ENCODE results near the gene ZFP36. TPM values are rescaled to one million over a fixed set of nuclear protein-coding genes. Genes with fewer than 3 reads are reported as not detected.
A peak's percentile ranks its signal among the peaks of the same experiment; 100 is the strongest.

Gene ZFP36
- polyA plus RNA-seq, 2 donors = 249 to 382 TPM

GRCh38 chr19:39405261-39405957 is 1.2 kb upstream of the ZFP36 start:
- Histone ChIP-seq H3K27ac (ENCODE audit: low read depth in 2 of 2, low read length in 1 of 2) (peak overlapping the region; percentile 99 to 100), H3K27me3 (ENCODE audit: control insufficient read depth in 1 of 2, insufficient read depth in 2 of 2, low read length in 2 of 2) (no peaks in the 10 kb centered on the region), H3K9me3 (ENCODE audit: control insufficient read depth in 2 of 2, insufficient read depth in 1 of 2, low read depth in 1 of 2, low read length in 1 of 2) (no peaks in the 10 kb centered on the region), H3K36me3 (ENCODE audit: control insufficient read depth in 2 of 2, insufficient read depth in 2 of 2, low read length in 1 of 2) (peaks cover 7 to 11% of the 10 kb centered on the region in 2 donors), H3K4me3 (ENCODE audit: low read depth in 1 of 2, low read length in 2 of 2) (peak overlapping the region; percentile 15 to 94), H3K4me1 (ENCODE audit: control insufficient read depth in 2 of 2, insufficient read depth in 2 of 2, low read length in 1 of 2) (peaks cover 0 to 13% of the 10 kb centered on the region in 2 donors)
- WGBS, 2 donors = 82 to 88% methylated on average over 17 of the region's 17 CpGs

GRCh38 chr19:39405958-39406655 is 540 bp upstream of the ZFP36 start:
- 9 to 10% methylated on average over 22 of the region's 22 CpGs for WGBS, 2 donors
- Histone ChIP-seq H3K36me3 (ENCODE audit: control insufficient read depth in 2 of 2, insufficient read depth in 2 of 2, low read length in 1 of 2) (peaks cover 7 to 11% of the 10 kb centered on the region in 2 donors), H3K9me3 (ENCODE audit: control insufficient read depth in 2 of 2, insufficient read depth in 1 of 2, low read depth in 1 of 2, low read length in 1 of 2) (no peaks in the 10 kb centered on the region), H3K27ac (ENCODE audit: low read depth in 2 of 2, low read length in 1 of 2) (peak overlapping the region; percentile 99 to 100), H3K27me3 (ENCODE audit: control insufficient read depth in 1 of 2, insufficient read depth in 2 of 2, low read length in 2 of 2) (no peaks in the 10 kb centered on the region), H3K4me3 (ENCODE audit: low read depth in 1 of 2, low read length in 2 of 2) (peak overlapping the region; percentile 52 to 94), H3K4me1 (ENCODE audit: control insufficient read depth in 2 of 2, insufficient read depth in 2 of 2, low read length in 1 of 2) (peaks cover 0 to 17% of the 10 kb centered on the region in 2 donors)

GRCh38 chr19:39407410-39407659 is 688 bp downstream of the ZFP36 start:
- 0% methylated on average over 14 of the region's 14 CpGs for WGBS, 2 donors
- H3K27me3 ChIP-seq (ENCODE audit: control insufficient read depth in 1 of 2, insufficient read depth in 2 of 2, low read length in 2 of 2) = no peaks in the 10 kb centered on the region
- peaks cover 0 to 9% of the 10 kb centered on the region in 2 donors for H3K4me1 ChIP-seq (ENCODE audit: control insufficient read depth in 2 of 2, insufficient read depth in 2 of 2, low read length in 1 of 2)
- H3K4me3 ChIP-seq (ENCODE audit: low read depth in 1 of 2, low read length in 2 of 2) = peak overlapping the region; percentile 94
- peak overlapping the region; percentile 99 to 100 for H3K27ac ChIP-seq (ENCODE audit: low read depth in 2 of 2, low read length in 1 of 2)
- H3K36me3 ChIP-seq (ENCODE audit: control insufficient read depth in 2 of 2, insufficient read depth in 2 of 2, low read length in 1 of 2) = peaks cover 7 to 11% of the 10 kb centered on the region in 2 donors
- no peaks in the 10 kb centered on the region for H3K9me3 ChIP-seq (ENCODE audit: control insufficient read depth in 2 of 2, insufficient read depth in 1 of 2, low read depth in 1 of 2, low read length in 1 of 2)

GRCh38 chr19:39407660-39408391 is 1.2 kb downstream of the ZFP36 start:
- H3K4me1 ChIP-seq (ENCODE audit: control insufficient read depth in 2 of 2, insufficient read depth in 2 of 2, low read length in 1 of 2) = peaks cover 0 to 7% of the 10 kb centered on the region in 2 donors
- no peaks in the 10 kb centered on the region for H3K9me3 ChIP-seq (ENCODE audit: control insufficient read depth in 2 of 2, insufficient read depth in 1 of 2, low read depth in 1 of 2, low read length in 1 of 2)
- peak overlapping the region; percentile 99 to 100 for H3K27ac ChIP-seq (ENCODE audit: low read depth in 2 of 2, low read length in 1 of 2)
- WGBS, 2 donors = 3 to 6% methylated on average over 40 of the region's 40 CpGs
- peaks cover 7 to 11% of the 10 kb centered on the region in 2 donors for H3K36me3 ChIP-seq (ENCODE audit: control insufficient read depth in 2 of 2, insufficient read depth in 2 of 2, low read length in 1 of 2)
- no peaks in the 10 kb centered on the region for H3K27me3 ChIP-seq (ENCODE audit: control insufficient read depth in 1 of 2, insufficient read depth in 2 of 2, low read length in 2 of 2)
- H3K4me3 ChIP-seq (ENCODE audit: low read depth in 1 of 2, low read length in 2 of 2) = peak overlapping the region; percentile 94

GRCh38 chr19:39408392-39409207 is 2.0 kb downstream of the ZFP36 start:
- Histone ChIP-seq H3K27me3 (ENCODE audit: control insufficient read depth in 1 of 2, insufficient read depth in 2 of 2, low read length in 2 of 2) (no peaks in the 10 kb centered on the region), H3K27ac (ENCODE audit: low read depth in 2 of 2, low read length in 1 of 2) (peak overlapping the region; percentile 99 to 100), H3K4me3 (ENCODE audit: low read depth in 1 of 2, low read length in 2 of 2) (peak overlapping the region; percentile 94), H3K36me3 (ENCODE audit: control insufficient read depth in 2 of 2, insufficient read depth in 2 of 2, low read length in 1 of 2) (peaks cover 7 to 11% of the 10 kb centered on the region in 2 donors), H3K4me1 (ENCODE audit: control insufficient read depth in 2 of 2, insufficient read depth in 2 of 2, low read length in 1 of 2) (peaks cover 0 to 7% of the 10 kb centered on the region in 2 donors), H3K9me3 (ENCODE audit: control insufficient read depth in 2 of 2, insufficient read depth in 1 of 2, low read depth in 1 of 2, low read length in 1 of 2) (no peaks in the 10 kb centered on the region)
- WGBS, 2 donors = 9 to 24% methylated on average over 20 of the region's 20 CpGs

- H3K4me3 ChIP-seq (ENCODE audit: low read depth in 1 of 2, low read length in 2 of 2) = peak overlapping the region; percentile 43 to 94
- no peaks in the 10 kb centered on the region for H3K27me3 ChIP-seq (ENCODE audit: control insufficient read depth in 1 of 2, insufficient read depth in 2 of 2, low read length in 2 of 2)
- peak overlapping the region; percentile 100 for H3K27ac ChIP-seq (ENCODE audit: low read depth in 2 of 2, low read length in 1 of 2)
- peaks cover 0 to 7% of the 10 kb centered on the region in 2 donors for H3K4me1 ChIP-seq (ENCODE audit: control insufficient read depth in 2 of 2, insufficient read depth in 2 of 2, low read length in 1 of 2)
- WGBS, 2 donors = 0 to 1% methylated on average over 51 to 52 of the region's 52 CpGs
- H3K9me3 ChIP-seq (ENCODE audit: control insufficient read depth in 2 of 2, insufficient read depth in 1 of 2, low read depth in 1 of 2, low read length in 1 of 2) = no peaks in the 10 kb centered on the region
- H3K36me3 ChIP-seq (ENCODE audit: control insufficient read depth in 2 of 2, insufficient read depth in 2 of 2, low read length in 1 of 2) = peaks cover 7 to 11% of the 10 kb centered on the region in 2 donors
These were observed 2.8 kb downstream of the ZFP36 start for GRCh38 chr19:39409208-39410016.

GRCh38 chr19:39410017-39410830 is 3.6 kb downstream of the ZFP36 start:
- WGBS, 2 donors = 2 to 3% methylated on average over 31 to 35 of the region's 35 CpGs
- H3K4me1 ChIP-seq (ENCODE audit: control insufficient read depth in 2 of 2, insufficient read depth in 2 of 2, low read length in 1 of 2) = peaks cover 4 to 7% of the 10 kb centered on the region in 2 donors
- H3K36me3 ChIP-seq (ENCODE audit: control insufficient read depth in 2 of 2, insufficient read depth in 2 of 2, low read length in 1 of 2) = peaks cover 7 to 11% of the 10 kb centered on the region in 2 donors
- no peaks in the 10 kb centered on the region for H3K27me3 ChIP-seq (ENCODE audit: control insufficient read depth in 1 of 2, insufficient read depth in 2 of 2, low read length in 2 of 2)
- peak overlapping the region; percentile 40 to 94 for H3K4me3 ChIP-seq (ENCODE audit: low read depth in 1 of 2, low read length in 2 of 2)
- H3K27ac ChIP-seq (ENCODE audit: low read depth in 2 of 2, low read length in 1 of 2) = peak overlapping the region; percentile 100
- no peaks in the 10 kb centered on the region for H3K9me3 ChIP-seq (ENCODE audit: control insufficient read depth in 2 of 2, insufficient read depth in 1 of 2, low read depth in 1 of 2, low read length in 1 of 2)

- H3K4me3 ChIP-seq (ENCODE audit: low read depth in 1 of 2, low read length in 2 of 2) = peak overlapping the region; percentile 40 to 94
- 35 to 40% methylated on average over 1 of the region's 1 CpG for WGBS, 2 donors
- H3K36me3 ChIP-seq (ENCODE audit: control insufficient read depth in 2 of 2, insufficient read depth in 2 of 2, low read length in 1 of 2) = peaks cover 7 to 11% of the 10 kb centered on the region in 2 donors
- peak overlapping the region; percentile 100 for H3K27ac ChIP-seq (ENCODE audit: low read depth in 2 of 2, low read length in 1 of 2)
- no peaks in the 10 kb centered on the region for H3K27me3 ChIP-seq (ENCODE audit: control insufficient read depth in 1 of 2, insufficient read depth in 2 of 2, low read length in 2 of 2)
- no peaks in the 10 kb centered on the region for H3K9me3 ChIP-seq (ENCODE audit: control insufficient read depth in 2 of 2, insufficient read depth in 1 of 2, low read depth in 1 of 2, low read length in 1 of 2)
- H3K4me1 ChIP-seq (ENCODE audit: control insufficient read depth in 2 of 2, insufficient read depth in 2 of 2, low read length in 1 of 2) = peaks cover 5 to 7% of the 10 kb centered on the region in 2 donors
These were observed 4.1 kb downstream of the ZFP36 start for GRCh38 chr19:39410831-39411080.
